SK-N-MC (cell line): ENCODE results near the gene SLC25A6.

Experiments
- EZH2 ChIP-seq: fragments of 200-600 bp; sonication (generic); IDR thresholded peaks from one replicate; pipeline ENCODE4 v1.6.1; 2017; ENCODE audit warnings: antibody characterized with exemption
- POLR2AphosphoS5 ChIP-seq: IDR thresholded peaks from 2 replicates; pipeline ENCODE4 v1.6.1; 2012; ENCODE audit warnings: mild to moderate bottlenecking, low read depth, low read length, borderline replicate concordance

GRCh38 chrX:1398431-1399340, 6.8 kb upstream of the SLC25A6 start:
- TF ChIP-seq POLR2AphosphoS5 (no peak), EZH2 (no peak)
